ENCODE data around the gene OOSP3. TPM values are rescaled to one million over a fixed set of nuclear protein-coding genes. Genes with fewer than 3 reads are reported as not detected.
"Not testable (repeated sequence)": the region's sequence is repeated elsewhere in the genome, so short reads cannot be mapped to it uniquely, and the experiment has no call there.

The OOSP3 gene
- total RNA-seq, 1 donor from 2014 or later: not detected

DNA sequence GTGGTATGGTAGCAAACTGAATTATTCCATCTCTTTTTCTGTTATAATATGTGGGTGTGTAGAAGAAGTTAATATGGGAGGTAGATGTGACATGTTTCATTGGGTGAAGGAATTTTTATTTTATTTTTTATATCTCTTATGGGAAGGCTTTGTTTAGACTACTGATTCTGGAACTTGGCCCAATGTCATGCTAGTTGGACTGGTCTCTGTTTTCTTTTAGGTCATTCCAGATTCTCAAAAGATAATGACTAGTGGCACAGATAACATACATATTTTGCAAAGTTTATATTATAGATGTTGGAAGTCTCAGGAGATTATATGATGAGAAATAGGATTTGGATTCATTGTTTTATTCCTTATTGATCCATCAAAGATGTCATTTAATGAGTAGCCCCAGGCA is 1.3 kb upstream of the OOSP3 start:
- H3K27me3 Mint-ChIP-seq (ENCODE audit: low read depth): peaks cover 3% of the 10 kb centered on the region
- no peaks in the 10 kb centered on the region for H3K36me3 Mint-ChIP-seq (ENCODE audit: low read depth)
- H3K9me3 Mint-ChIP-seq (ENCODE audit: low read depth): no peaks in the 10 kb centered on the region
- TF ChIP-seq, protein P1, sequence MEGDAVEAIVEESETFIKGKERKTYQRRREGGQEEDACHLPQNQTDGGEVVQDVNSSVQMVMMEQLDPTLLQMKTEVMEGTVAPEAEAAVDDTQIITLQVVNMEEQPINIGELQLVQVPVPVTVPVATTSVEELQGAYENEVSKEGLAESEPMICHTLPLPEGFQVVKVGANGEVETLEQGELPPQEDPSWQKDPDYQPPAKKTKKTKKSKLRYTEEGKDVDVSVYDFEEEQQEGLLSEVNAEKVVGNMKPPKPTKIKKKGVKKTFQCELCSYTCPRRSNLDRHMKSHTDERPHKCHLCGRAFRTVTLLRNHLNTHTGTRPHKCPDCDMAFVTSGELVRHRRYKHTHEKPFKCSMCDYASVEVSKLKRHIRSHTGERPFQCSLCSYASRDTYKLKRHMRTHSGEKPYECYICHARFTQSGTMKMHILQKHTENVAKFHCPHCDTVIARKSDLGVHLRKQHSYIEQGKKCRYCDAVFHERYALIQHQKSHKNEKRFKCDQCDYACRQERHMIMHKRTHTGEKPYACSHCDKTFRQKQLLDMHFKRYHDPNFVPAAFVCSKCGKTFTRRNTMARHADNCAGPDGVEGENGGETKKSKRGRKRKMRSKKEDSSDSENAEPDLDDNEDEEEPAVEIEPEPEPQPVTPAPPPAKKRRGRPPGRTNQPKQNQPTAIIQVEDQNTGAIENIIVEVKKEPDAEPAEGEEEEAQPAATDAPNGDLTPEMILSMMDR (IDR thresholded peaks at IDR 0.05): no peak
- H3K27ac Mint-ChIP-seq (ENCODE audit: unreplicated experiment): no peak overlapping the region
- H3K4me1 Mint-ChIP-seq (ENCODE audit: low read depth): peaks cover 5% of the 10 kb centered on the region
- no peak for DNase-seq (ENCODE audit: low spot score)
- H3K4me3 Mint-ChIP-seq (ENCODE audit: unreplicated experiment): no peak overlapping the region

DNA sequence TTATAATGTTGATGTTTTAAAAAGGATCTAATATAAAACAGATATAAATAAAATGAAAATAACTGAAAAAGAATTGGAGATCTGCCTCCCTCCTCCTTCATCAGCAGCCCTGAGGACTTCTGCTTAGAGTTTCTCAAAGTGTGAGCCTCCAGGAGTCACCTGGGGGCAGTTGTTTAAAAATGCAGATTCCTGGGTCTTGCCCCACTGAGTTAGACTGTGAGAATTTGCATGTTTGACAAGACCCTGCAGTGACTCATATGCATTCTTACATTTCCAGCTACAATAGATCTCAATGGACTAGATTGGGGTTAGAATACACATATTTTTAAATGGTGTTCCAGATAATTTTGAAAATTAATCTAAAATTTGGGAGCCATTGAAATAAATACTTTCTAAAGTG is 798 bp upstream of the OOSP3 start:
- Mint-ChIP-seq H3K27ac (ENCODE audit: unreplicated experiment) (no peak overlapping the region), H3K4me3 (ENCODE audit: unreplicated experiment) (no peak overlapping the region), H3K27me3 (ENCODE audit: low read depth) (peaks cover 3% of the 10 kb centered on the region), H3K36me3 (ENCODE audit: low read depth) (no peaks in the 10 kb centered on the region), H3K4me1 (ENCODE audit: low read depth) (peaks cover 5% of the 10 kb centered on the region), H3K9me3 (ENCODE audit: low read depth) (no peaks in the 10 kb centered on the region)
- TF ChIP-seq, protein P1 (IDR thresholded peaks at IDR 0.05): no peak
- DNase-seq (ENCODE audit: low spot score): no peak

DNA sequence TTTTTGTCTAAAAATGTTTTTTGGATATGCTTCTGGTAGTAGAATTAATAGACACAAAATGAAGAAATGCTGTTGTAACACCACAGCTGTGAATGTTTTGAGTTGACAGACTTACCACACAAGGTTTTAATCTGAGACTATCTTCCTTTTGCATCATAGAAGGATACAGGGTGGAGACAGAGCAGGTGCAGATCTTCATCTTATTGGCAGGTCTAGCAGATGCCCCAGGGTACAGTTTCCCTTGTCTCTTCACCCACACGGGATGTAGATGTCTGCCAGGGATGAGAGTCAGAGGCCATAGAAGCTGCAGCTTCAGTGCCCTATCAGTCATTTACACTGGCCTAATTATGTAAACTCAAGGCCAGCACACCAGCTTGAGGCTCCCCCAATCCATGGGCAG is 985 bp downstream of the OOSP3 start:
- H3K27ac Mint-ChIP-seq (ENCODE audit: unreplicated experiment): no peak overlapping the region
- no peaks in the 10 kb centered on the region for H3K36me3 Mint-ChIP-seq (ENCODE audit: low read depth)
- no peak overlapping the region for H3K4me3 Mint-ChIP-seq (ENCODE audit: unreplicated experiment)
- DNase-seq (ENCODE audit: low spot score): no peak
- H3K4me1 Mint-ChIP-seq (ENCODE audit: low read depth): peaks cover 5% of the 10 kb centered on the region
- peaks cover 3% of the 10 kb centered on the region for H3K27me3 Mint-ChIP-seq (ENCODE audit: low read depth)
- TF ChIP-seq, protein P1 (IDR thresholded peaks at IDR 0.05): no peak
- no peaks in the 10 kb centered on the region for H3K9me3 Mint-ChIP-seq (ENCODE audit: low read depth)

DNA sequence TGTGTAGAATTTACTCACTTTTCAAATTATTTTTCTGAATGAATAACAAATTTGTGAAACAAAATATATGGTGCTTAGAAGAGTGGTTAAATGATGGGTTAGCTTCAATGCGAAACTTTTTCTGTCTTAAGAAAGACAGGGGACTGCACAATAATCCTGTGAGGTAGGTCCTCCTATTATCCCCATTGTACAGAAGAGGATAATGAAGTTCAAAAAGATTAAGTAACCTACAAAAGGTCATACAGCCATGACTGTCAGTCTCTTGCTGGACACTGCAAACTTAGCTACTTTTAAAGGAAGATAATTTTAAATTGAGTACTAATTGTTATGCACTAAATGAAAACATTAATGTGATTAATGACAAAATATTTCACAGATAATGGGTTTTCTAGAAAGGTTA is 5.0 kb downstream of the OOSP3 start:
- peaks cover 28% of the 10 kb centered on the region for H3K9me3 Mint-ChIP-seq (ENCODE audit: low read depth)
- TF ChIP-seq, protein P1 (IDR thresholded peaks at IDR 0.05): no peak
- H3K36me3 Mint-ChIP-seq (ENCODE audit: low read depth): no peaks in the 10 kb centered on the region
- no peak overlapping the region for H3K27ac Mint-ChIP-seq (ENCODE audit: unreplicated experiment)
- H3K4me3 Mint-ChIP-seq (ENCODE audit: unreplicated experiment): no peak overlapping the region
- no peak for DNase-seq (ENCODE audit: low spot score)
- H3K27me3 Mint-ChIP-seq (ENCODE audit: low read depth): no peaks in the 10 kb centered on the region
- no peaks in the 10 kb centered on the region for H3K4me1 Mint-ChIP-seq (ENCODE audit: low read depth)

DNA sequence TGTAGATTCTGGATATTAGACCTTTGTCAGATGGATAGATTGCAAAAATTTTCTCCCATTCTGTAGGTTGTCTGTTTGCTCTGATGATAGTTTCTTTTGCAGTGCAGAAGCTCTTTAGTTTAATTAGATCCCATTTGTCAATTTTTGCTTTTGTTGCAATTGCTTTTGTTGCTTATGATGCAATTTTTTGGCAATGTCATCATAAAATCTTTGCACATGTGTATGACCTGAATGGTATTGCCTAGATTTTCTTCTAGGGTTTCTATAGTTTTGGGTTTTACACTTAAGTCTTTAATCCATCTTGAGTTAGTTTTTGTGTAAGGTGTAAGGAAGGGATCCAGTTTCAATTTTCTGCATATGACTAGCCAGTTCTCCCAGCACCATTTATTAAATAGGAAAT is 8.6 kb downstream of the OOSP3 start:
- H3K36me3 Mint-ChIP-seq (ENCODE audit: low read depth); DNase-seq (ENCODE audit: low spot score); H3K27ac Mint-ChIP-seq (ENCODE audit: unreplicated experiment); H3K27me3 Mint-ChIP-seq (ENCODE audit: low read depth); H3K4me1 Mint-ChIP-seq (ENCODE audit: low read depth); H3K4me3 Mint-ChIP-seq (ENCODE audit: unreplicated experiment): not testable (repeated sequence)
- H3K9me3 Mint-ChIP-seq (ENCODE audit: low read depth): peaks cover 51% of the 10 kb centered on the region

DNA sequence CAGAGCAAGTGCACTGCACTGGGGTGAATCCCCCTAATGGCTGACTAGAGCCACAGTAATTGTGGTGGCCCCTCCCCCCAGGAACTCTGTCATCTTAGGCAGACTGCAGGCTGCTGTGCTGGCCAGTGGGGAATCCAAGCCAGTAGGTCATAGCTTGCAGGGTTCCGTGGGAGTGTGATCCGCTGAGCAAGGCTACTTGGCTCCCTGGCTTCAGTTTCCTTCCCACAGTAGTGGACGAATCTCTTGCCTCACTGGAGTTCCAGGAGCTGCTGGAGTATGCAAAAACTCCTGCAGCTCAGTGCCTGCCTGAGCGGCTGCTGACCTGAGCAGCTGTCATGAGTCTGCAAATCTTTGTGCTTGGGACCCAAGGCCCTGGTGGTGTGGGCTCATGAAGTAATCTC is 13.2 kb downstream of the OOSP3 start:
- TF ChIP-seq, protein P1 (IDR thresholded peaks at IDR 0.05): no peak
- no peak overlapping the region for H3K27ac Mint-ChIP-seq (ENCODE audit: unreplicated experiment)
- peaks cover 2% of the 10 kb centered on the region for H3K27me3 Mint-ChIP-seq (ENCODE audit: low read depth)
- peaks cover 8% of the 10 kb centered on the region for H3K36me3 Mint-ChIP-seq (ENCODE audit: low read depth)
- no peaks in the 10 kb centered on the region for H3K4me1 Mint-ChIP-seq (ENCODE audit: low read depth)
- H3K9me3 Mint-ChIP-seq (ENCODE audit: low read depth): peaks cover 40% of the 10 kb centered on the region
- no peak for DNase-seq (ENCODE audit: low spot score)
- H3K4me3 Mint-ChIP-seq (ENCODE audit: unreplicated experiment): no peak overlapping the region
